Measurements from ENCODE around the gene LRRC51.

DNA sequence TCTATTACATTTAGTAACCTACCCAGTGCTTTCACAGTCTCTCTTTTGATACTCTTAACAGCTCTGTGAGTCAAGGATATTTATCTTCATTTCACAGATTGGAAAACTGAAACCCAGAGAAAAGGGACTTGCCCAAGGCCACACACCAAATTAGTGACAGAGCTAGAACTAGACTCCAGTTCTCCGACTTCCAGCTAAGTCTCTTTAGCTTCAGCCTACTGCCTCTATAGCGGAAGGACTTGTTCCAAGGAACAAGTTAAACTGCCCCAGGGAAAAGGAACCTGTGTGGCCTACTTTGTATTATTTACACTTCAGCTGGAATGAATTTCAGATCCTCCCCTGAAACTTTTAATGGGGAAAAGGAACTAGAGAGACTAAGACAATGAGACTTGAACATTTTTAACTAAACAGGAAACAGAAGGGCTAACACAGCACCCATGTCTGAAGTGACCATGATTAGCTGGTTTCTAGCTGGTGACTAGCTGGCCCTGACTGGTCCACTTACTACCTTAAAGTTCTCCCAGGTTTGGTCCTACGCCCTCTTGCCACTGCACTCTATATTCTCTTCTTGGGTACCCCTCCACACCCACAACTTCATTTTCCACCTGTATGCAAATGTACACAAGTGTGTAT is 1.3 kb downstream of the LRRC51 start:
- TF ChIP-seq, protein P1, sequence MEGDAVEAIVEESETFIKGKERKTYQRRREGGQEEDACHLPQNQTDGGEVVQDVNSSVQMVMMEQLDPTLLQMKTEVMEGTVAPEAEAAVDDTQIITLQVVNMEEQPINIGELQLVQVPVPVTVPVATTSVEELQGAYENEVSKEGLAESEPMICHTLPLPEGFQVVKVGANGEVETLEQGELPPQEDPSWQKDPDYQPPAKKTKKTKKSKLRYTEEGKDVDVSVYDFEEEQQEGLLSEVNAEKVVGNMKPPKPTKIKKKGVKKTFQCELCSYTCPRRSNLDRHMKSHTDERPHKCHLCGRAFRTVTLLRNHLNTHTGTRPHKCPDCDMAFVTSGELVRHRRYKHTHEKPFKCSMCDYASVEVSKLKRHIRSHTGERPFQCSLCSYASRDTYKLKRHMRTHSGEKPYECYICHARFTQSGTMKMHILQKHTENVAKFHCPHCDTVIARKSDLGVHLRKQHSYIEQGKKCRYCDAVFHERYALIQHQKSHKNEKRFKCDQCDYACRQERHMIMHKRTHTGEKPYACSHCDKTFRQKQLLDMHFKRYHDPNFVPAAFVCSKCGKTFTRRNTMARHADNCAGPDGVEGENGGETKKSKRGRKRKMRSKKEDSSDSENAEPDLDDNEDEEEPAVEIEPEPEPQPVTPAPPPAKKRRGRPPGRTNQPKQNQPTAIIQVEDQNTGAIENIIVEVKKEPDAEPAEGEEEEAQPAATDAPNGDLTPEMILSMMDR (IDR thresholded peaks at IDR 0.05): no peak
- no peak for TF ChIP-seq POLR2A (IDR thresholded peaks at IDR 0.05)
- no peak for TF ChIP-seq EP300 (IDR thresholded peaks at IDR 0.05)

All from sigmoid colon (tissue), 4 donors.